ENCODE measurements around the gene METRNL.
"Not testable (repeated sequence)": the region's sequence is repeated elsewhere in the genome, so short reads cannot be mapped to it uniquely, and the experiment has no call there.

METRNL gene

GRCh38 chr17:83133302-83134121 lies 54.1 kb downstream of the METRNL start:
- FAIRE-seq (no peak), DNase-seq (ENCODE audit: low spot score) (no peak)

- not testable (repeated sequence) for FAIRE-seq; DNase-seq (ENCODE audit: low spot score)
Measured at GRCh38 chr17:83134456-83134855, 55.0 kb downstream of the METRNL start.

- no peak for FAIRE-seq
Measured at GRCh38 chr17:83135692-83136091, 56.3 kb downstream of the METRNL start.

GRCh38 chr17:83136156-83136555 lies 56.7 kb downstream of the METRNL start:
- no peak for DNase-seq (ENCODE audit: low spot score)

More at GRCh38 chr17:83135692-83136091, 56.3 kb downstream of the METRNL start:
- DNase-seq (ENCODE audit: low spot score) = no peak

GRCh38 chr17:83136931-83137330 lies 57.5 kb downstream of the METRNL start:
- FAIRE-seq (no peak), DNase-seq (ENCODE audit: low spot score) (no peak)

More at GRCh38 chr17:83136156-83136555, 56.7 kb downstream of the METRNL start:
- FAIRE-seq = no peak

- no peak for FAIRE-seq
Measured at GRCh38 chr17:83137523-83137922, 58.1 kb downstream of the METRNL start.

GRCh38 chr17:83138820-83139219 lies 59.4 kb downstream of the METRNL start:
- no peak for DNase-seq (ENCODE audit: low spot score)
- FAIRE-seq = no peak

More at GRCh38 chr17:83137523-83137922, 58.1 kb downstream of the METRNL start:
- DNase-seq (ENCODE audit: low spot score) = no peak

- DNase-seq (ENCODE audit: low spot score); FAIRE-seq: not testable (repeated sequence)
Measured at GRCh38 chr17:83139541-83140248, 60.3 kb downstream of the METRNL start.

- not testable (repeated sequence) for DNase-seq (ENCODE audit: low spot score); FAIRE-seq
Measured at GRCh38 chr17:83140249-83140566, 60.8 kb downstream of the METRNL start.

GRCh38 chr17:83142619-83143018 lies 63.2 kb downstream of the METRNL start:
- FAIRE-seq = no peak
- no peak for DNase-seq (ENCODE audit: low spot score)

GRCh38 chr17:83143817-83144231 lies 64.4 kb downstream of the METRNL start:
- DNase-seq (ENCODE audit: low spot score) (no peak), FAIRE-seq (no peak)

Measured in urothelium cell line (cell line).